ENCODE data around the gene FAM120B.

GRCh38 chr6:170372380-170373325 is 66.1 kb downstream of the FAM120B start:
- TF ChIP-seq CTCF (IDR thresholded peaks at IDR 0.05; ENCODE audit: borderline replicate concordance, extremely low read depth, low read length, poor library complexity, severe bottlenecking) (no peak), EZH2 (IDR thresholded peaks at IDR 0.05; ENCODE audit: borderline replicate concordance, low read depth, low read length, severe bottlenecking) (no peak)
